PC-9 (cell line): Measurements from ENCODE around the gene RAET1E. TPM values are rescaled to one million over a fixed set of nuclear protein-coding genes. Genes with fewer than 3 reads are reported as not detected.

ENCODE experiments used
- BruUV-seq: library from RNA; stranded (reverse); fragments of 400-500 nt; replicated peaks from 2 replicates; lab custom pipeline; 2021; lab: Mats Ljungman, UMichigan
- CTCF ChIA-PET: fragments of 300-600 bp; sonication (Branson Sonifier 250); formaldehyde crosslinking; loops from one replicate; lab custom pipeline; 2022; ENCODE audit warnings: antibody characterized with exemption; lab: Charles Lee
- POLR2A ChIA-PET: fragments of 300-600 bp; sonication (Branson Sonifier 250); formaldehyde crosslinking; loops from one replicate; lab custom pipeline; 2022; ENCODE audit warnings: antibody characterized with exemption; ENCODE audit not compliant: unreplicated experiment; lab: Charles Lee
- DNase-seq, 2 experiments: peaks; one replicate each; pipeline versions ENCODE4 v3.0.0 to v3.0.0-alpha.2; 2015 to 2022; ENCODE audit warnings: mixed read lengths in 1 of 2
- H2AFZ ChIP-seq: fragments of 200-600 bp; sonication (generic); 2 replicates; pipeline ENCODE4 v1.8.1; 2017; ENCODE audit warnings: antibody characterized with exemption
- H3F3A ChIP-seq: fragments of 200-600 bp; sonication (generic); 2 replicates; pipeline ENCODE4 v1.8.1; 2017; ENCODE audit warnings: antibody characterized with exemption, mild to moderate bottlenecking, low read depth; ENCODE audit not compliant: insufficient read depth
- H3K27ac ChIP-seq: fragments of 200-600 bp; sonication (generic); 2 replicates; pipeline ENCODE4 v1.6.1; 2016; ENCODE audit warnings: mixed run types
- H3K27me3 ChIP-seq: fragments of 200-600 bp; sonication (generic); 2 replicates; pipeline ENCODE4 v1.6.1; 2016; ENCODE audit warnings: low read depth, mixed run types; ENCODE audit not compliant: insufficient read depth
- H3K36me3 ChIP-seq: fragments of 200-600 bp; sonication (generic); 2 replicates; pipeline ENCODE4 v1.6.1; 2016; ENCODE audit warnings: low read depth, mixed run types
- H3K4me1 ChIP-seq: fragments of 200-600 bp; sonication (generic); replicated peaks from 2 replicates; pipeline ENCODE4 v1.6.1; 2016; ENCODE audit warnings: mixed run types; ENCODE audit not compliant: insufficient read depth
- H3K4me2 ChIP-seq: fragments of 200-600 bp; sonication (generic); 2 replicates; pipeline ENCODE4 v1.6.1; 2017; ENCODE audit warnings: mixed run types
- H3K4me3 ChIP-seq: fragments of 200-600 bp; sonication (generic); 2 replicates; pipeline ENCODE4 v1.6.1; 2016; ENCODE audit warnings: mixed run types
- H3K79me2 ChIP-seq: fragments of 200-600 bp; sonication (generic); 2 replicates; pipeline ENCODE4 v1.6.1; 2017; ENCODE audit warnings: low read depth, mixed run types
- H3K9me2 ChIP-seq: fragments of 200-600 bp; sonication (generic); 2 replicates; pipeline ENCODE4 v1.8.1; 2017; ENCODE audit warnings: mild to moderate bottlenecking; ENCODE audit not compliant: insufficient read depth
- H3K9me3 ChIP-seq: fragments of 200-600 bp; sonication (generic); 2 replicates; pipeline ENCODE4 v1.8.1; 2016; ENCODE audit warnings: low read depth; ENCODE audit not compliant: insufficient read depth
- H4K20me1 ChIP-seq: fragments of 200-600 bp; sonication (generic); 2 replicates; pipeline ENCODE4 v1.8.1; 2017; ENCODE audit not compliant: insufficient read depth
- EZH2 ChIP-seq: fragments of 200-600 bp; sonication (generic); IDR thresholded peaks from 2 replicates; pipeline ENCODE4 v1.8.0; 2017; ENCODE audit warnings: antibody characterized with exemption, low read depth
- intact Hi-C: fragments of 100-400 bp; cut with micrococcal nuclease; formaldehyde crosslinking; loops from one replicate; pipeline ENCODE4 v1.10.0; 2022; ENCODE audit not compliant: unreplicated experiment
- total RNA-seq: library from RNA; stranded (reverse); gene quantifications from 2 replicates; pipeline ENCODE4 v1.2.3, GENCODE V29; 2021
- TF ChIP-seq, protein P1 (sequence below): fragments of 200-600 bp; sonication (generic); conservative IDR thresholded peaks from 2 replicates; pipeline ENCODE4 v1.6.1; 2017; ENCODE audit warnings: mixed run types, antibody characterized with exemption, mild to moderate bottlenecking, moderate library complexity

RAET1E gene
- total RNA-seq, 1 experiment from 2014 or later: 0.20 TPM

GRCh38 chr6:149939909-149940671, 42.2 kb upstream of the RAET1E start:
- no peaks in the 10 kb centered on the region for H3K9me2 ChIP-seq
- H4K20me1 ChIP-seq: no peaks in the 10 kb centered on the region
- 0 out of 2 replicates have a peak, but pooled peaks cover 5% of the 10 kb centered on the region for H3K4me1 ChIP-seq
- H3K79me2 ChIP-seq: no peaks in the 10 kb centered on the region
- H3K4me2 ChIP-seq: no peak overlapping the region
- TF ChIP-seq EZH2: no peak
- TF ChIP-seq, protein P1, sequence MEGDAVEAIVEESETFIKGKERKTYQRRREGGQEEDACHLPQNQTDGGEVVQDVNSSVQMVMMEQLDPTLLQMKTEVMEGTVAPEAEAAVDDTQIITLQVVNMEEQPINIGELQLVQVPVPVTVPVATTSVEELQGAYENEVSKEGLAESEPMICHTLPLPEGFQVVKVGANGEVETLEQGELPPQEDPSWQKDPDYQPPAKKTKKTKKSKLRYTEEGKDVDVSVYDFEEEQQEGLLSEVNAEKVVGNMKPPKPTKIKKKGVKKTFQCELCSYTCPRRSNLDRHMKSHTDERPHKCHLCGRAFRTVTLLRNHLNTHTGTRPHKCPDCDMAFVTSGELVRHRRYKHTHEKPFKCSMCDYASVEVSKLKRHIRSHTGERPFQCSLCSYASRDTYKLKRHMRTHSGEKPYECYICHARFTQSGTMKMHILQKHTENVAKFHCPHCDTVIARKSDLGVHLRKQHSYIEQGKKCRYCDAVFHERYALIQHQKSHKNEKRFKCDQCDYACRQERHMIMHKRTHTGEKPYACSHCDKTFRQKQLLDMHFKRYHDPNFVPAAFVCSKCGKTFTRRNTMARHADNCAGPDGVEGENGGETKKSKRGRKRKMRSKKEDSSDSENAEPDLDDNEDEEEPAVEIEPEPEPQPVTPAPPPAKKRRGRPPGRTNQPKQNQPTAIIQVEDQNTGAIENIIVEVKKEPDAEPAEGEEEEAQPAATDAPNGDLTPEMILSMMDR: no peak
- H3K27me3 ChIP-seq: no peaks in the 10 kb centered on the region
- no peaks in the 10 kb centered on the region for H3K36me3 ChIP-seq
- no peak overlapping the region for H2AFZ ChIP-seq
- POLR2A ChIA-PET: no interaction called here
- BruUV-seq: no TSS peak
- intact Hi-C loops: loop anchor here (5.0 to 10.0 kb wide), 2 partner anchors 397 to 1395 kb away; no protein-coding TSS in a partner anchor
- no peak overlapping the region for H3K4me3 ChIP-seq
- H3K27ac ChIP-seq: no peak overlapping the region
- H3K9me3 ChIP-seq: no peaks in the 10 kb centered on the region
- no peak for DNase-seq
- H3F3A ChIP-seq: no peaks in the 10 kb centered on the region; the same call in 1 of the 2 replicates
- CTCF ChIA-PET: no interaction called here

- no peaks in the 10 kb centered on the region for H3K79me2 ChIP-seq
- no peaks in the 10 kb centered on the region; the same call in 1 of the 2 replicates for H3F3A ChIP-seq
- H3K4me1 ChIP-seq: 0 out of 2 replicates have a peak, but pooled peaks cover 5% of the 10 kb centered on the region
- BruUV-seq: no TSS peak
- no peaks in the 10 kb centered on the region for H3K9me2 ChIP-seq
- no peak for TF ChIP-seq EZH2
- TF ChIP-seq, protein P1: no peak
- intact Hi-C loops: loop anchor here (5.0 to 10.0 kb wide), 2 partner anchors 398 to 1395 kb away; no protein-coding TSS in a partner anchor
- no peaks in the 10 kb centered on the region for H3K36me3 ChIP-seq
- H3K9me3 ChIP-seq: no peaks in the 10 kb centered on the region
- H3K27me3 ChIP-seq: no peaks in the 10 kb centered on the region
- peak overlapping the region; percentile 68; the same call in 1 of the 2 replicates for H3K4me3 ChIP-seq
- no peak overlapping the region for H2AFZ ChIP-seq
- ChIA-PET CTCF (no interaction called here), POLR2A (no interaction called here)
- H4K20me1 ChIP-seq: no peaks in the 10 kb centered on the region
- H3K4me2 ChIP-seq: peak overlapping the region; percentile 99
- no peak for DNase-seq
- no peak overlapping the region for H3K27ac ChIP-seq
Measured at GRCh38 chr6:149939356-149939648, 41.4 kb upstream of the RAET1E start.

GRCh38 chr6:149938571-149939355, 40.9 kb upstream of the RAET1E start:
- H3K27me3 ChIP-seq: no peaks in the 10 kb centered on the region
- no TSS peak for BruUV-seq
- H3K4me3 ChIP-seq: peak overlapping the region; percentile 68
- no peaks in the 10 kb centered on the region for H4K20me1 ChIP-seq
- intact Hi-C loops: loop anchor here (5.0 to 10.0 kb wide), 2 partner anchors 399 to 1396 kb away; no protein-coding TSS in a partner anchor
- no peak for DNase-seq
- peak overlapping the region; percentile 96 for H2AFZ ChIP-seq
- no peaks in the 10 kb centered on the region for H3K79me2 ChIP-seq
- ChIA-PET POLR2A (no interaction called here), CTCF (no interaction called here)
- H3K4me1 ChIP-seq: peaks cover 8% of the 10 kb centered on the region
- TF ChIP-seq, protein P1: no peak
- no peak for TF ChIP-seq EZH2
- no peak overlapping the region for H3K27ac ChIP-seq
- no peaks in the 10 kb centered on the region for H3K9me2 ChIP-seq
- H3F3A ChIP-seq: no peaks in the 10 kb centered on the region; the same call in 1 of the 2 replicates
- no peaks in the 10 kb centered on the region for H3K36me3 ChIP-seq
- no peaks in the 10 kb centered on the region for H3K9me3 ChIP-seq
- peak overlapping the region; percentile 99 for H3K4me2 ChIP-seq
